Stimulated activated naive CD4-positive, alpha-beta T cell treated with Interleukin-2 at 50 U/mL for 16 hours (primary cell): Measurements from ENCODE around the gene IFT25.
"Not testable (repeated sequence)": the region's sequence is repeated elsewhere in the genome, so short reads cannot be mapped to it uniquely, and the experiment has no call there.

ENCODE experiments used
- DNase-seq: peaks from one replicate; lab custom pipeline; 2025; lab: John Stamatoyannopoulos, UW

The IFT25 gene

GRCh38 chr1:53945433-53946251 is at the start of gene IFT25:
IFT25 (minus strand) TSS chr1:53945699; CDS start chr1:53940082, 5,617 bp downstream.
- peak; percentile 100 for DNase-seq

DNA sequence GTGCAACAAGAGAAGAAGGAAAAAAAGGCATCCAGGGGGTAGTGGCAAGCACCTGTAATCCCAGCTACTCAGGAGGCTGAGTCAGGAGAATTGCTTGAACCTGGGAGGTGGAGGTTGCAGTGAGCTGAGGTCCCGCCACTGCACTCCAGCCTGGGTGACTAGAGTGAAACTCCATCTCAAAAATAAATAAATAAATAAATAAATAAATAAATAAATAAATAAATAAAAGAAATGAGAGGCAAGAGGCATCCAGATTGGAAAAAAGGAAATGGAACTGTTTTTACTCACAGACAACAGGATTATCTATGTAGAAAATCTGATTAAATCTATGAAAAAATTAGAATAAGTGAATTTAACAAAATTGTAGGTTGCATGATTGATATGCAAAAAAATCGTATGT is 49.0 kb upstream of the IFT25 start:
- DNase-seq: not testable (repeated sequence)

GRCh38 chr1:53992085-53992874 is 46.8 kb upstream of the IFT25 start:
- DNase-seq: no peak

DNA sequence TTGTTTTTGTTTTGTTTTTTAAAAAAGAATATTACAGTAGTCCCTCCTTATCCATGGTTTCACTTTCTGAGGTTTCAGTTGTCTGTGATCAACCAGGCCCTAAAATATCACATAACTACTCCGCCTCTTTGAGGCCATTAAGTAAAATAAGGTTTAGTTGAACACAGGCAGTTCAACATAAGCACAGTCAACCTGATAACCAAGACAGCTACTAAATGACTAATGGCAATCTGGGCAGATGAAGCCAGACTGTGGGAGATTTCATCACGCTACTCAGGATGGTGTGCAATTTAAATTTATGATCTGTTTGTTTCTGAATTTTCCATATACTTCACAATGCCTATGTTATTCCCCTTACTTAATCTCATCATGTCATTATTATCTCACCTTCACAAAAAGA is 42.4 kb upstream of the IFT25 start:
- DNase-seq: no peak

DNA sequence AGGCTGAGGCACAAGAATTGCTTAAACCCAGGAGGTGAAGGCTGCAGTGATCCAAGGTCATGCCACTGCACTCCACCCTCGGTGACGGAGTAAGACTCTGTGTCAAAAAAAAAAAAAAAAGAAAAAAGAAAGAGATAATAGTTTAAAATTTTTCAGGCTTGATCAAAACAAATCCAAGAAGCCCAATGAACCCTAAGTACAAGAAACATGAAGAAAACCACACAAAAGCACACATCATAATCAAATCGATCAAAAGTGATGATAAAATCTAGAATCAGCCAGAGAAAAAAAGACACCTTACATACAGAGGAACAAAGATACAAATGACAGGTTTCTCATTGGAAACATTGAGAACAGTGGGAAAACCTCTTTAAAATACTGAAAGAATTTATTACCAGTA is 41.0 kb upstream of the IFT25 start:
- DNase-seq: no peak

- no peak for DNase-seq
Measured at GRCh38 chr1:53984726-53985125, 39.2 kb upstream of the IFT25 start.

- no peak for DNase-seq
Measured at GRCh38 chr1:53982763-53983104, 37.2 kb upstream of the IFT25 start.

DNA sequence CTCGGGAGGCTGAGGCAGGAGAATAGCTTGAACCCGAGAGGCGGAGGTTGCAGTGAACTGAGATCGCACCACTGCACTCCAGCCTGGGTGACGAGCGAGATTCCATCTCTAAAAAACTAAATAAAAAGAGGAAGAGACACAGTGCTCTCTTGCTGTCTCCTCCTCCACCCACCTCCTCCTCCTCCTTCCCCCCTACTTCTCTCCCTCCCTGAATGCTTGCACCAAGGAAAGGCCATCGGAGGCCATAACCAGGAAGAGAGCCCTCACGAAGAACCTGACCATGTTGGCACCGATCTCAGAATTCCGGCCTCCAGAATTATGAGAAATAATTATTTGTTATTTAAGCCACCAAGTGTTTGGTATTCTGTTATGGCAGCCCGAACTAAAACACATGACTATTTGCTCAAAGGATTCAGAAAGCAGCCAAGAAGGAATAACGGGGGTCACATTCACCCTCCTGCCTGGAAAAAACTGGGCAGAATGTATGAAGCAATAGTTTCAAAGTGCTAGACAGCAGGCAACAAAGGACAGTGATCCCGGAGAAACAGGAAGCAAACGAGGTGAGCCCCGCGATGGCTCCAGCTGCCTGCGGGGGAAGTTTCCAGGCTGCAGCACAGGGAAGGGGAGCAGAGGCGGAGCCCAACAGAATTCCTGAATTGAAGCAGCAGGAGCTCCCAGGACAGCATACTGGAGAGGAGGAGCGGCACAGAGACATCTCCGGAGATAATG is 36.7 kb upstream of the IFT25 start:
- DNase-seq: no peak

DNA sequence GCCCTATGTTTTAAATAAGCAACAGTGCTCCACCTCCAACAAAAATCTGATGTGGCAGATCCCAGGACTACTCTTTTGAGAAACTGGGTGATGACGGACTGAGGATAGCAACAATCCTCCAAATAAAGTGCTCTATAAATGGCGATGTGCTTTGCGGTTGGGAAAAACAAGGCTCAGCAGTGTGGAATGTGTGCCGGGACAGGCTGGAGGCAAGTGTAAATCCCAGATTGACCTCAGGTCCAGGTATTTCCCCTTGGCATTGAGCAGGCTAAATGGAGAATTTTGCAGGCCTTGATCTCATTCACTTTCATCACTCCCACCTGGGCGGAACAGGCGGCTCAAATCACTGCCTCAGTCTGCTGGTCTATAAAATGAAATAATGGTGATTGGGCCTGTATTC is 35.7 kb upstream of the IFT25 start:
- no peak for DNase-seq

DNA sequence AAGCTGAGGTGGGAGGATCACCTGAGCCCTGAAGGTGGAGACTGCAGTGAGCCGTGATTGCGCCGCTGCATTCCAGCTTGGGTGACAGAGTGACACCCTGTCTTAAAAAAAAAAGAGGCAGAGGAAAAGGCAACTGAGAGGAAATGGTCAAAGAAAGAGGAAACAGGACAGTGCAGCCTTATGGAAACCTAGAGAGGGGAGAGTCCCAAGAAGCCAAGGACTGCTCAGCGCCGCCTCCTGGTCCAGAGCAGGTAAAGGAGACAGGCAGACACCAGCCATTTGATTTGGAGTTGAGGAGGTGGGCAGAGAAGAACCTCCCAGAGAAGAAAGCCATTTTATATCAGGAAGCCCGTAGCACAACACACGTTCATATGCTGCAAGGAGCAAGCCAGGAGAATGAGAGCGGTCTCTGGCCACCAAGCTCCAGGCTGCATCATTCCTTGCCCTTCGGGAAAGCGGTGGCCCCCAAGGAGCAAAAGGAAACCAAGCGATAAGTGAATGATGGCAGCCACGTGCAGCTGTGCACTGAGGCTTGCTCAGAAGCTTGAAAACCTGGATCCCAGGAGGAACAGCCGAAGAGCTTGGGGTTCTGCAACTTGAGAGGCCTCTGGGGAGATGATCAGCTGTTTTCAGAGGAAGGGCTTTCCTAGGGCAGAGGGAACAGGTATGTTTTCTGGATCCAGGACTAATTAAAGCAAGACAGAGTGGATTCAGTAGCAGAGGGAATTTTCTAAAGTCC is 34.4 kb upstream of the IFT25 start:
- DNase-seq: no peak

GRCh38 chr1:53975861-53976260 is 30.4 kb upstream of the IFT25 start:
- DNase-seq: no peak

DNA sequence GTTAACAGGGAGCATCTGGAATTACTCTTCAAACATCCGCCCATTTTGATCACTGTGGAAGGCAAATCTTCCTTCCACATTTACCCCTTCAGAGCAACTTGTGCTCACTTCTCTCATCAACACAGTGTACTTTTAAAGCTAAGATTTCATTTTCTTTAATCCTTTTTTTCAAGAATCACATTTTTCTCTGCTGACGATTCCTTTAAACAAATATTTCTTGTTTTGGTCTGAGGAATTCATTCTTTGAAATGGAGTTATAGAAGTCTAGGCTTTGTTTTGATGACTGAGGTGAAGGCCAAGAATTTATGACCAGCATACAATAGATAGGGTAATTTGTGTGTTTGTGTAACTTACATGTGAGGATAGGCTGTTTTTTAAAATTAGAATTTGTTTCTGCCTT is 26.2 kb upstream of the IFT25 start:
- no peak for DNase-seq

GRCh38 chr1:53969323-53969722 is 23.8 kb upstream of the IFT25 start:
- DNase-seq: not testable (repeated sequence)

GRCh38 chr1:53968125-53968513 is 22.6 kb upstream of the IFT25 start:
- DNase-seq: no peak

GRCh38 chr1:53967409-53968124 is 22.1 kb upstream of the IFT25 start:
- DNase-seq: no peak

- DNase-seq: no peak
Measured at GRCh38 chr1:53966794-53967193, 21.3 kb upstream of the IFT25 start.

GRCh38 chr1:53964109-53964508 is 18.6 kb upstream of the IFT25 start:
- no peak for DNase-seq

DNA sequence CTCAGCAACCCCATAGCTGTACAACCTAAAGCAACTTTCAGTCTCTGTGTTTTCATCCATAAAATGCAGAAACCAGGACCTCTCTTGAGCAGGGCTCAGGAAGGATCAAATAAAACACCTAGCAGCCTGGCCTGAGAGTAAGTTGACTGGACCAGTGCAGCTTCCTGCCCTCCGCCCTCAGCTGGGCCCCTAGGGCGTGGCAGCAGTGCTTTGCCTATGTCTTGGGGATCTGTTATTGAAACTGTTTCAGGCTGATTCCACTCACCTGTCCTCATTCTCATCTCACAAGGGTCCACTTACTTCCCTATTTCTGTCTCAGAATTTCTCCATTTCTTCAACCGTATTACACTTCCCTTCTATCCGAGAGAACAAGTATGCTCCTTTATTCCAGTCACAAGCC is 18.0 kb upstream of the IFT25 start:
- no peak for DNase-seq

GRCh38 chr1:53962395-53962794 is 16.9 kb upstream of the IFT25 start:
- DNase-seq: no peak

GRCh38 chr1:53959664-53960250 is 14.3 kb upstream of the IFT25 start:
- DNase-seq: no peak

GRCh38 chr1:53957194-53957818 is 11.8 kb upstream of the IFT25 start:
- DNase-seq: no peak
